Measurements from ENCODE around the gene TEKT5. TPM values are rescaled to one million over a fixed set of nuclear protein-coding genes. Genes with fewer than 3 reads are reported as not detected.
"Not testable (repeated sequence)": the region's sequence is repeated elsewhere in the genome, so short reads cannot be mapped to it uniquely, and the experiment has no call there.

The TEKT5 gene
- total RNA-seq, 1 donor from 2014 or later: 0.07 TPM

GRCh38 chr16:10624527-10624926, 70.2 kb downstream of the TEKT5 start:
- Mint-ChIP-seq H3K36me3 (no peaks in the 10 kb centered on the region), H3K9me3 (no peaks in the 10 kb centered on the region), H3K27ac (no peak overlapping the region), H3K4me1 (no peaks in the 10 kb centered on the region), H3K4me3 (peak overlapping the region; percentile 2), H3K27me3 (ENCODE audit: insufficient read depth, low read depth) (peaks cover 11% of the 10 kb centered on the region)
- H3K36me3 ChIP-seq: no peaks in the 10 kb centered on the region
- no peak overlapping the region for H3K4me2 ChIP-seq
- H3K79me2 ChIP-seq (ENCODE audit: low read depth): no peaks in the 10 kb centered on the region
- DNase-seq (ENCODE audit: low spot score): no peak
- TF ChIP-seq, protein P1, sequence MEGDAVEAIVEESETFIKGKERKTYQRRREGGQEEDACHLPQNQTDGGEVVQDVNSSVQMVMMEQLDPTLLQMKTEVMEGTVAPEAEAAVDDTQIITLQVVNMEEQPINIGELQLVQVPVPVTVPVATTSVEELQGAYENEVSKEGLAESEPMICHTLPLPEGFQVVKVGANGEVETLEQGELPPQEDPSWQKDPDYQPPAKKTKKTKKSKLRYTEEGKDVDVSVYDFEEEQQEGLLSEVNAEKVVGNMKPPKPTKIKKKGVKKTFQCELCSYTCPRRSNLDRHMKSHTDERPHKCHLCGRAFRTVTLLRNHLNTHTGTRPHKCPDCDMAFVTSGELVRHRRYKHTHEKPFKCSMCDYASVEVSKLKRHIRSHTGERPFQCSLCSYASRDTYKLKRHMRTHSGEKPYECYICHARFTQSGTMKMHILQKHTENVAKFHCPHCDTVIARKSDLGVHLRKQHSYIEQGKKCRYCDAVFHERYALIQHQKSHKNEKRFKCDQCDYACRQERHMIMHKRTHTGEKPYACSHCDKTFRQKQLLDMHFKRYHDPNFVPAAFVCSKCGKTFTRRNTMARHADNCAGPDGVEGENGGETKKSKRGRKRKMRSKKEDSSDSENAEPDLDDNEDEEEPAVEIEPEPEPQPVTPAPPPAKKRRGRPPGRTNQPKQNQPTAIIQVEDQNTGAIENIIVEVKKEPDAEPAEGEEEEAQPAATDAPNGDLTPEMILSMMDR (IDR thresholded peaks at IDR 0.05): no peak
- TF ChIP-seq EZH2 (IDR thresholded peaks at IDR 0.05) (no peak), EZH2phosphoT487 (IDR thresholded peaks at IDR 0.05) (no peak)
- H3K4me1 ChIP-seq: peaks cover 3% of the 10 kb centered on the region
- H3K4me3 ChIP-seq: no peak overlapping the region
- H3F3A ChIP-seq (ENCODE audit: low read depth): no peaks in the 10 kb centered on the region
- H3K9ac ChIP-seq: no peak overlapping the region
- no peaks in the 10 kb centered on the region for H3K27me3 ChIP-seq
- no peaks in the 10 kb centered on the region for H4K20me1 ChIP-seq (ENCODE audit: low read depth)
- no peaks in the 10 kb centered on the region for H3K9me3 ChIP-seq (ENCODE audit: low read depth)
- no peak overlapping the region for H2AFZ ChIP-seq (replicated peaks)
- no peak overlapping the region for H3K27ac ChIP-seq

DNA sequence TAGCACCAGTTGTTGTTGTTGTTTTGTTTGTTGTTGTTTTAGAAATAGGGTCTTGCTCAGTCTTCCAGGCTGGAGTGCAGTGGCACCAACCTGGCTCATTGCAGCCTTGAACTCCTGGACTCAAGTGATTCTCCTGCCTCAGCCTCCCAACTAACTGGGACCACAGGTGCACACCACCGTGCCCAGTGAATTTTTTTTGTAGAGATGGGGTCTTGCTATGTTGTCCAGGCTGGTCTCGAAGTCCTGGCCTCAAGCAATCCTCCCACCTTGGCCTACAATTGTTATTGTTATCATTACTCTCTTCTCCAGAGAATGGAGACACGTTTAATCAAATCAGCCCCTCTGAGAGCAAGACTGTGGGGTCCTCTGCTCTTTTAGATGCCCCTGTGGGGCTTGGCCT, 71.7 kb downstream of the TEKT5 start:
- Histone ChIP-seq H4K20me1 (ENCODE audit: low read depth) (no peaks in the 10 kb centered on the region), H3K4me3 (no peak overlapping the region), H2AFZ (replicated peaks) (no peak overlapping the region), H3K36me3 (no peaks in the 10 kb centered on the region), H3K4me1 (peaks cover 8% of the 10 kb centered on the region), H3F3A (ENCODE audit: low read depth) (no peaks in the 10 kb centered on the region), H3K27ac (no peak overlapping the region), H3K4me2 (no peak overlapping the region), H3K79me2 (ENCODE audit: low read depth) (no peaks in the 10 kb centered on the region), H3K27me3 (peaks cover 7% of the 10 kb centered on the region), H3K9ac (no peak overlapping the region), H3K9me3 (ENCODE audit: low read depth) (no peaks in the 10 kb centered on the region)
- peaks cover 11% of the 10 kb centered on the region for H3K27me3 Mint-ChIP-seq (ENCODE audit: insufficient read depth, low read depth)
- no peak for DNase-seq (ENCODE audit: low spot score)
- TF ChIP-seq EZH2 (IDR thresholded peaks at IDR 0.05) (no peak), EZH2phosphoT487 (IDR thresholded peaks at IDR 0.05) (no peak)
- TF ChIP-seq, protein P1 (IDR thresholded peaks at IDR 0.05): no peak
- no peaks in the 10 kb centered on the region for H3K9me3 Mint-ChIP-seq
- H3K36me3 Mint-ChIP-seq: no peaks in the 10 kb centered on the region
- no peak overlapping the region for H3K27ac Mint-ChIP-seq
- peaks cover 6% of the 10 kb centered on the region for H3K4me1 Mint-ChIP-seq
- H3K4me3 Mint-ChIP-seq: no peak overlapping the region

GRCh38 chr16:10622036-10622921, 72.5 kb downstream of the TEKT5 start:
- H3K4me1 Mint-ChIP-seq: peaks cover 14% of the 10 kb centered on the region
- no peaks in the 10 kb centered on the region for H3K36me3 Mint-ChIP-seq
- H3K9me3 ChIP-seq (ENCODE audit: low read depth): no peaks in the 10 kb centered on the region
- no peak overlapping the region for H3K9ac ChIP-seq
- H3K9me3 Mint-ChIP-seq: no peaks in the 10 kb centered on the region
- H3K27me3 ChIP-seq: peaks cover 7% of the 10 kb centered on the region
- TF ChIP-seq EZH2 (IDR thresholded peaks at IDR 0.05) (no peak), EZH2phosphoT487 (IDR thresholded peaks at IDR 0.05) (no peak)
- TF ChIP-seq, protein P1 (IDR thresholded peaks at IDR 0.05): no peak
- DNase-seq (ENCODE audit: low spot score): peak; percentile 22
- no peak overlapping the region for H2AFZ ChIP-seq (replicated peaks)
- no peak overlapping the region for H3K4me3 Mint-ChIP-seq
- no peaks in the 10 kb centered on the region for H3K36me3 ChIP-seq
- no peaks in the 10 kb centered on the region for H3K79me2 ChIP-seq (ENCODE audit: low read depth)
- H3K27me3 Mint-ChIP-seq (ENCODE audit: insufficient read depth, low read depth): peaks cover 8% of the 10 kb centered on the region
- peaks cover 12% of the 10 kb centered on the region for H3K4me1 ChIP-seq
- H4K20me1 ChIP-seq (ENCODE audit: low read depth): no peaks in the 10 kb centered on the region
- H3K27ac ChIP-seq: no peak overlapping the region
- no peak overlapping the region for H3K27ac Mint-ChIP-seq
- no peak overlapping the region for H3K4me2 ChIP-seq
- H3F3A ChIP-seq (ENCODE audit: low read depth): no peaks in the 10 kb centered on the region
- H3K4me3 ChIP-seq: no peak overlapping the region

- peaks cover 19% of the 10 kb centered on the region for H3K4me1 Mint-ChIP-seq
- not testable (repeated sequence) for H3K27me3 Mint-ChIP-seq (ENCODE audit: insufficient read depth, low read depth); DNase-seq (ENCODE audit: low spot score); H3K27me3 ChIP-seq; H3K79me2 ChIP-seq (ENCODE audit: low read depth); H3K9ac ChIP-seq; H3K36me3 Mint-ChIP-seq; H3K36me3 ChIP-seq; H3K4me3 Mint-ChIP-seq; H3K27ac Mint-ChIP-seq; H3K4me2 ChIP-seq; H3F3A ChIP-seq (ENCODE audit: low read depth); H3K27ac ChIP-seq; H3K9me3 ChIP-seq (ENCODE audit: low read depth); H4K20me1 ChIP-seq (ENCODE audit: low read depth); H3K4me3 ChIP-seq; H3K9me3 Mint-ChIP-seq; H2AFZ ChIP-seq (replicated peaks)
- H3K4me1 ChIP-seq: peaks cover 21% of the 10 kb centered on the region
Observed at GRCh38 chr16:10621216-10621949, 73.3 kb downstream of the TEKT5 start.
